Measurements from ENCODE around the gene PGP. TPM values are rescaled to one million over a fixed set of nuclear protein-coding genes. Genes with fewer than 3 reads are reported as not detected.
A peak's percentile ranks its signal among the peaks of the same experiment; 100 is the strongest.

PGP gene
- total RNA-seq, 1 donor from 2014 or later = 10.2 TPM

DNA sequence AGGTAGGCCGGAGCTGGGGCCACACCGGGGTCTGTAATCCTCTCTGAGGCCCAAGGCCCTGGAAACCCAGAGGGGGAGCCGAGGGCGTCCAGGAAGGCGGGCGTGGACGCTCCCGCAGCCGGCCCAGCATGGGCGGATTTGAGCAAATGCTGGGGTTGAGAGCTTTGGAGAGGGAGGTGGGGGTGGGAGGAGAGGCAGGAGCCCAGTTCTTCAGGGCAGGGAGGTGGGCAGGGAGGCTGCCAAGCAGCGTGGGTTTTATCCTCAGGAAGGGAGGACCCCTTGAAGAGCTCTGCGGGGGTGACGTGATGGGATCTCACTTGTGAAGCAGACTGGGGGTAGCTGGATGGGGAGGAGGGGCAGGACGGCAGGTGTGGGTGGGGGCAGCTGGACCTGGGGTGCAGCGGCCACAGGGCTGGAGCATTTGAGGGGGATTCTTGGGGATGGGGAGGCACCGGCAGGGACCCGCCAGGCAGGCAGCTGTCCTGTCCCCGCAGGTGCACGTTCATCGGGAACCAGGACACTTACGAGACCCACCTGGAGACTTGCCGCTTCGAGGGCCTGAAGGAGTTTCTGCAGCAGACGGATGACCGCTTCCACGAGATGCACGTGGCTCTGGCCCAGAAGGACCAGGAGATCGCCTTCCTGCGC is 41.8 kb downstream of the PGP start:
- FAIRE-seq = no peak
- DNase-seq (ENCODE audit: low spot score in 2 of 2) = no peak

DNA sequence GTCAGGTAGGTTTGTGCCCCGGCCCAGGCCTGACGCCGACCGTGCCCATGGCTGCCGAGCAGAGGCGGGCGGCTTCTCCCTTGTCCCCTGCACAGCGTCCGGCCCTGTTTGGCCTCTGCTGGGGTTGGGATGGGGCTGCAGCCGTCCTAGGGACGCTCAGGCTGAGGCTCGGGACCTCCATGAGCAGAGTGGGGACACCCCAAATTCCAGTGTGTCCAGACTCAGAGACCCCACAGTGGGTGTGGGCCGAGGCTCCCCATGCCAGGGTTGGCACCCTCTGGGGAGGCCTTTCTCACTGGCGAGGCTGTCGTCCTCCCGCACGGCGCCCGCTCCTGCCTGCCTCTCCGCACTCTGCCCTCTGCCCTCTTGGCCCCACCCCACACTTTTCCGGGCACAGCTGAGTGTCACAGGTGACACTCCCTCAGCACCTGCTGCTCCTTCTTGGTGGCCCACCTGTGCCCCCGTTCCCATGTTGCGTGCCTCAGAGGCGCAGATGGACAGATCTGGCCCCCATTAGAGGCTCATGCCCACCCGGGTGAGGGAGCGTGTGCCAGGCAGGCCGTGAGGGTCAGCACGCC is 43.0 kb downstream of the PGP start:
- DNase-seq (ENCODE audit: low spot score in 2 of 2) = no peak
- FAIRE-seq = no peak

DNA sequence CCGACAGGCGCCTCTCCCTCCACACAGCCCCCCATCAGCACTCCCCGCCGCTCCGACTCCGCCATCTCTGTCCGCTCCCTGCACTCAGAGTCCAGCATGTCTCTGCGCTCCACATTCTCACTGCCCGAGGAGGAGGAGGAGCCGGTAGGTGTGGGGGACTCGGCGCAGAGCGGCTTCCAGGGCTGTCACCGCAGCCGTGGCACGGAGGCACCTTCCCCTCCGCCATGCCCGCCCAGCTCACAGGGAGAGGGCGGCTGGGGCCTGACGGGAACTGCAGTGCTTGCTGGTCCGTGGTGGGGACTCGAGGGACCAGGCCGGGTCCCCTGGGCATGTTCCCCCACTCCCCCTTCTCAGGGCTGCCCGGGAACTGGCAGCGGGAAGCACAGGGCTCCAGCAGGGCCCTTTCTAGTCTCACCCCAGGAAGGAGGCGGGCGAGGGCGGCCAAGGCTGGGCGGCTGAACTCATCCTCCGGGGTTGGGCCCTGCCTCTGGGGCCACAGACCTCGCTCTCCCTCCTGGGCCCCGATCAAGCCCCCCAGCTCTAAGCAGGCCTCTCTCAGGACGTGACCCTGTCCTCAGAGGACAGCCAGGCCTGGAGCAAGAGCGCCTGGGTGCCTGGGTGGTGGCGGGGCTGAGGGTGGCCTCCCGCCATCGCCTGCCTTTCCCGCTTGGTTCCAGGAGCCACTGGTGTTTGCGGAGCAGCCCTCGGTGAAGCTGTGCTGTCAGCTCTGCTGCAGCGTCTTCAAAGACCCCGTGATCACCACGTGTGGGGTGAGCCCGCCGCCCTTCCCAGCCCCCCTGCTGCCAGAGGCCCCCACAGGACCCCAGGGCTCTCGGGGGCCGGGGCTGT is 43.8 kb downstream of the PGP start:
- FAIRE-seq = no peak
- DNase-seq (ENCODE audit: low spot score in 2 of 2) = no peak

DNA sequence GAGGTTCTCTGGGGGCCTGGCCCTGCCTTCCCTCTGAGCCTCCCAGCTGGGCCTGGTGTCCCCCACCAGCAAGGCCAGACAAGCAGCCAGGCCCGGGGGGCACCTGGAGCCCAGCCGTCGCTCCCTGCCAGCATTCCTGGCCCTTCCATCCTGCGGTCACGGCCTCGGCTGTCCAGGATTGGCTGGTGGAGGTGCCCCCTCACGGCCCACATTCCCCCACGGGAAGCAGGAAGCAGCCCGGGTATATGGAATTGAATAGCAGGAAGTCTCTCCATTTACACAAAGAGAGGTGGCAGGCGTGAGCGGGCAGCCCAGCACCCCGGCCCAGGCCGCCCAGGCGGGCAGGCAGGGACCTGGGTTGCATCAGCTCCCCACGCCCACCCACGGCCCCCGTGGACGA is 44.6 kb downstream of the PGP start:
- FAIRE-seq = no peak

DNA sequence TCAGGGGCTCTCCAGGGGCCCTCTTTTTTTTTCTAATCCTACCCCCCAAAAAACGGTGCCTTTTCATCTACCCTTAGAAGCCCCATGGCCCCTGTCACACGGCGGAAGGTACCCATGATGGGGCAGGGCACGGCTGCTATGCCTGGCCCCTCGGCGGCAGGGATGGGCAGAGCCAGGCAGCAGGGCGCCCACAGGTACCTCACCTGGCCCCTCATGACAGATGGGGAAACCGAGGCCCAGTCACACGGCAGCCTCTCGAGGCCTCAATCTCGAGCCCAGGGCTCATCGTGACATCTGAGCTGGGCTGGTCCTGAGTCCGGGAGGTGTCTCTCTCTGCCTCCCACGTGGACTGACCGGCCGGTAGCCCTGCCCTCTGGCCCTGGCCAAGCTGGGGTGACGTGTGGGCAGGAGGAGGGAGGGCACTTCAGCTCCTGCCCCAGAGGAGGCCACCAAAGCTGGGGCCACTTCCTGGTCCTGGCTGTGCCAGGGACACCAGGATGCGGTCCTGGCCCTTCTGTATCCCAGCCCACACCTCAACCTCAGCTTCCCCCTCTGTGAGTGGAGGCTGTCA is 47.5 kb downstream of the PGP start:
- no peak for FAIRE-seq
- DNase-seq (ENCODE audit: low spot score in 2 of 2) = no peak

More for the DNA sequence above, 44.6 kb downstream of the PGP start:
- DNase-seq (ENCODE audit: low spot score in 2 of 2) = peak in 1 of 2 donors; percentile 53

DNA sequence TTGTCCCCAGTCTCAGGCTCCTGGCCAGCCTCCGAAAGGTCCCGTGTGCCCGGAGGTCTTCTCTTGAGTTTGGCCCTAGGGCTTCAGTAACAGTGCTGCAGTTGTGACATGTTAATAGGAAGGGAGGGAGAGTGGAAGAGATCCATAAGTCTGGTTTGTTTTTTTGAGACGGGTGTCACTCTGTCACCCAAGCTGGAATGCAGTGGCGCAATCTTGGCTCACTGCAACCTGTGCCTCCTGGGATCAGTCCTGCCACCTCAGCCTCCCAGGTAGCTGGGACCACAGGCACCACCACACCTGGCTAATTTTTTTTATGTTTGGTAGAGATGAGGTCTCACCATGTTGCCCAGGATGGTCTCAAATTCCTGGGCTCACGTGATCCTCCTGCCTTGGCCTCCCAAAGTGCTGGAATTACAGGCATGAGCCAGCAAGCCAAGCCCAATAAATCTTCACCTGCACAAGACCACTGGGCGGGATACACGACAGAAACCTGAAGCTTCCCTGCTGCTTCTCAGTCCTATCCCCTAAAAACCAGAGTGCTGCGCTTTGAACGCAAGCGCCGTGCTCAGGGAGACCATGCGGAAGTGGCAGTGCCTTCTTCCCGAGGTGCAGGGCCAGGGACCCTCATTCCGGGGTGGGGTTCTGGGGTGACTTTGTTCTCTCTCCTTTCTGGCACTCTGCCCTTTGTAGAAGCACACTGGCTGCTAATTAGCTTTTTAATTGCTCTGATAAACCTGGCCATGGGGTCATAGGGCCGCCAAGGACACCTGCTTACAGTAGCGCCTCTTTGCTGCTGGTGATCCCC is 48.2 kb downstream of the PGP start:
- no peak for DNase-seq (ENCODE audit: low spot score in 2 of 2)
- no peak for FAIRE-seq

DNA sequence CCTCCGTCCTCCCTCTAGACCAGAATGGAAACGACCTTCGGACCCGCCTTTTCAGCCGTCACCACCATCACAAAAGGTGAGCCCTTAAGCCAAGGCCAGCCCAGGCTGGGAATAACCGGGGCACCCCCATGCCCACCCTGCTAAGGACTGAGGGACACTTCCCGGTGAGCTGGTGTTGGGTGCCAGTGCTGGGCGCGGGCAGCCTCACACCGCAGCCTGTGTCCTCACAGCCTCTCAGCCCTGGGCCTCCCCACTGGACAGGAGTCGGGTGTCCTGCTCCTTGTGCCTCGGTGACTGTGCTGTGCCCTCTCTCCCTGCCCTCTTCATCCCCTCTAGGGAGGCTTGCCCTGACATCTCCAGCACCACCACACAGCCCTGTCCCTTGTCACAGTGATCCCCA is 48.8 kb downstream of the PGP start:
- DNase-seq (ENCODE audit: low spot score in 2 of 2) (no peak), FAIRE-seq (no peak)

DNA sequence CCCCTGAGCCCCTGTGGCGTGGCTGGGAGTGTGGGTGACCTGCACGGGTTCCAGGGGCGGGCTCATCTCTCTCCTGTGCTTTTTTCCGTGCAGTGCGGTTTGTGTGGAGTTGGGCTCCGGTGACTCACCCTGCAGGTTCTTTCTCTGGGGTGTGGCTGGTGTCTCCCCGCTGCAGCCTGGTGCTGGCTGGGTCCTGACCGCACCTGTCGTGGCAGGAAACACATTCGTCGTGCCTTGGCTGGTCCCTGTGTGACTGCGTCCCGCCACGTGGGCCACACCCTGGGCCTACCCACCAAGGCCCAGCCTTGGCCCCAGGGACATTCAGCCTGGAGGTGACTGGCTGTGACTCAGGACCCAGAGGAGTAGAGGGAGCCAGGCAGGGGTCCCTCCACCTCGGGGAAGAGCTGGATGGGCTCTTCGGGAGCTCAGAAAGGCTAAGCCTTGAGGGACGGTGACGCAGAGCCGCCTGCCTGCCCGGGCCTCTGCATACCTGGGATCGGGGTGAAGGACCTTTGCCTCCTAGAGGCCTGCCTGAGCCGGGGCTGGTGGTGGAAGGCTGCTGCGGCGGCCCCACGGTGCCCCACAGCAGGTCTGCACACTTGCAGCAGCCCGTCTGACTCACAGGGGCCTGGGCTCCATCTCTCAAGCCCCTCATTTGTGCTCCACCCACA is 51.3 kb downstream of the PGP start:
- DNase-seq (ENCODE audit: low spot score in 2 of 2) (no peak), FAIRE-seq (no peak)

DNA sequence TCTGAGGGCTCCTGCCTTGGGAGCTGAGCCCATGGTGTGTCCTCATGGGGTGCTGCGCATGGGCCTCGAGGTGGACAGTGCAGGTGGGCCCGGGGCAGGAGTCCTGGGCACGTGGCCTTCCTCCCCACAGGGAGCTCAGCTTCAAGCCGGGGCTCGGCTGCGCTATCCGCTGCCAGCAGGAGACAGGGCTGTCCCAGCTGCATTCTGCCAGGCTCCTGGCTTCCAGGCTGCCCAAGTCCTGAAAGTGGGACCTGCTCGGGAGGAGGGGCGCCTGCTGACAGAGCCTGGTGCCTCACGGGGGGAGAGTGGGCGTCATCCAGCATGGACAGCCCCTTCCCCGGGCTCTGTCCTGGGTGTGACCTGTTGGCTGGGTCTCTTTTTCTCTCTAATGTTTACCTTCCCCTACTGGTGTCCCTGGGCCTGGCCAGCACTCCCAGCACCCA is 51.9 kb downstream of the PGP start:
- FAIRE-seq (no peak), DNase-seq (ENCODE audit: low spot score in 2 of 2) (no peak)

DNA sequence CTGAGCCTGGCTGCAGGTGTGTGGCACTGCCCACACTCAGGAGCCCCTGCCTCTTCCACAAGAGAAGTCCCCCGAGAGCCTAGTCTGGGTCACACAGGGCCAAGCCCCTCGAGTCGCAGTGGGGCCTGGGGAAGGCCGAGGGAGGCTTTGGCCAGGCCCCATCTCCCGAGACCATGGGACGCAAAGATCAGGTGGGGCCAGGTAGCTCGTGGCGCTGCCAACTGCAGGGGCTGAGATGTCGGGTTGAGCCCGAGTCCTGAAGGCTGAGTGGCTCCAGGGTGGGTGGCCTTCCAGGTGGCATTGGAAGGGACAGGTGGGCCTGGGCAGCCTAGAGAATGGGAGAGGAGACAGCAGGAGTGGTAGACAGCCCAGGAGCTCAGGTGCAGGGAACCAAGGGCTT is 52.7 kb downstream of the PGP start:
- no peak for DNase-seq (ENCODE audit: low spot score in 2 of 2)
- FAIRE-seq = no peak

Other genes with a start within 250 kb of the PGP start
- gene RNF151, start 248.0 kb downstream of the PGP start, total RNA-seq = not detected
- gene TBL3, start 242.8 kb downstream of the PGP start, total RNA-seq = 11.0 TPM
- 1.2 TPM for gene NOXO1, start 233.4 kb downstream of the PGP start, total RNA-seq
- gene GFER, start 230.6 kb downstream of the PGP start, total RNA-seq = 12.6 TPM
- gene SYNGR3, start 224.9 kb downstream of the PGP start, total RNA-seq = 71.3 TPM
- 5.7 TPM for gene ZNF598, start 205.0 kb downstream of the PGP start, total RNA-seq
- gene NPW, start 195.1 kb downstream of the PGP start, total RNA-seq = not detected
- 13.5 TPM for gene NHERF2, start 187.9 kb downstream of the PGP start, total RNA-seq
- gene NTHL1, start 167.0 kb downstream of the PGP start, total RNA-seq = 33.4 TPM
- gene TSC2, start 166.9 kb downstream of the PGP start, total RNA-seq = 39.5 TPM
- gene PKD1, start 78.9 kb downstream of the PGP start, total RNA-seq = 58.3 TPM
- 4.1 TPM for gene RAB26, start 66.2 kb downstream of the PGP start, total RNA-seq
- 25.7 TPM for gene TRAF7, start 59.1 kb downstream of the PGP start, total RNA-seq
- 15.9 TPM for gene CASKIN1, start 18.2 kb downstream of the PGP start, total RNA-seq
- 6.9 TPM for gene MLST8, start 9.4 kb downstream of the PGP start, total RNA-seq
- 4.5 TPM for gene BRICD5, start 4.0 kb downstream of the PGP start, total RNA-seq
- gene E4F1, start 8.8 kb upstream of the PGP start, total RNA-seq = 27.3 TPM
- gene DNASE1L2, start 21.6 kb upstream of the PGP start, total RNA-seq = 2.4 TPM
- 10.2 TPM for gene ECI1, start 36.7 kb upstream of the PGP start, total RNA-seq
- gene RNPS1, start 53.3 kb upstream of the PGP start, total RNA-seq = 81.1 TPM
- gene ABCA3, start 125.9 kb upstream of the PGP start, total RNA-seq = 36.3 TPM
- 12.6 TPM for gene CCNF, start 214.6 kb upstream of the PGP start, total RNA-seq
- gene TEDC2, start 245.3 kb upstream of the PGP start, total RNA-seq = 7.7 TPM